GM04504 (cell line): ENCODE results near the gene CPM.
"Not testable (repeated sequence)": the region's sequence is repeated elsewhere in the genome, so short reads cannot be mapped to it uniquely, and the experiment has no call there.

Experiments
- DNase-seq: peaks from one replicate; pipeline ENCODE4 v3.0.0-alpha.2; 2012; ENCODE audit warnings: low read depth

Gene CPM

GRCh38 chr12:68827895-68828671 is 104.9 kb downstream of the CPM start:
- DNase-seq: no peak

GRCh38 chr12:68825569-68826217 is 107.3 kb downstream of the CPM start:
- no peak for DNase-seq

- DNase-seq: no peak
Observed at GRCh38 chr12:68824597-68825250, 108.2 kb downstream of the CPM start.

- no peak for DNase-seq
Observed at GRCh38 chr12:68824131-68824530, 108.8 kb downstream of the CPM start.

- DNase-seq: no peak
Observed at GRCh38 chr12:68823696-68824095, 109.3 kb downstream of the CPM start.

GRCh38 chr12:68821357-68822188 is 111.4 kb downstream of the CPM start:
- DNase-seq: no peak

- not testable (repeated sequence) for DNase-seq
Observed at GRCh38 chr12:68819481-68819880, 113.5 kb downstream of the CPM start.

- DNase-seq: no peak
Observed at GRCh38 chr12:68815928-68816800, 116.8 kb downstream of the CPM start.

GRCh38 chr12:68815232-68815927 is 117.6 kb downstream of the CPM start:
- DNase-seq: no peak

GRCh38 chr12:68814490-68815231 is 118.3 kb downstream of the CPM start:
- DNase-seq: no peak

GRCh38 chr12:68813242-68813593 is 119.8 kb downstream of the CPM start:
- no peak for DNase-seq

GRCh38 chr12:68812553-68813241 is 120.3 kb downstream of the CPM start:
- no peak for DNase-seq

GRCh38 chr12:68811573-68811972 is 121.4 kb downstream of the CPM start:
- not testable (repeated sequence) for DNase-seq

- DNase-seq: not testable (repeated sequence)
Observed at GRCh38 chr12:68810027-68810389, 123.0 kb downstream of the CPM start.

- no peak for DNase-seq
Observed at GRCh38 chr12:68809190-68810026, 123.6 kb downstream of the CPM start.

GRCh38 chr12:68808388-68809189 is 124.4 kb downstream of the CPM start:
- peak; percentile 81 for DNase-seq

GRCh38 chr12:68807576-68808387 is 125.2 kb downstream of the CPM start, which contains the start of gene MDM2:
MDM2 (plus strand) TSS chr12:68808177; CDS start chr12:68808478, 301 bp downstream.
- peak; percentile 75 for DNase-seq
